NCI-H1694 treated with DMSO at 0.1 percent for 48 hours (cell line): Measurements from ENCODE around the gene MYO1G.
A peak's percentile ranks its signal among the peaks of the same experiment; 100 is the strongest.
"Not testable (repeated sequence)": the region's sequence is repeated elsewhere in the genome, so short reads cannot be mapped to it uniquely, and the experiment has no call there.

ENCODE experiments used
- DNase-seq: peaks from one replicate; lab custom pipeline; 2025; lab: John Stamatoyannopoulos, UW

MYO1G gene

DNA sequence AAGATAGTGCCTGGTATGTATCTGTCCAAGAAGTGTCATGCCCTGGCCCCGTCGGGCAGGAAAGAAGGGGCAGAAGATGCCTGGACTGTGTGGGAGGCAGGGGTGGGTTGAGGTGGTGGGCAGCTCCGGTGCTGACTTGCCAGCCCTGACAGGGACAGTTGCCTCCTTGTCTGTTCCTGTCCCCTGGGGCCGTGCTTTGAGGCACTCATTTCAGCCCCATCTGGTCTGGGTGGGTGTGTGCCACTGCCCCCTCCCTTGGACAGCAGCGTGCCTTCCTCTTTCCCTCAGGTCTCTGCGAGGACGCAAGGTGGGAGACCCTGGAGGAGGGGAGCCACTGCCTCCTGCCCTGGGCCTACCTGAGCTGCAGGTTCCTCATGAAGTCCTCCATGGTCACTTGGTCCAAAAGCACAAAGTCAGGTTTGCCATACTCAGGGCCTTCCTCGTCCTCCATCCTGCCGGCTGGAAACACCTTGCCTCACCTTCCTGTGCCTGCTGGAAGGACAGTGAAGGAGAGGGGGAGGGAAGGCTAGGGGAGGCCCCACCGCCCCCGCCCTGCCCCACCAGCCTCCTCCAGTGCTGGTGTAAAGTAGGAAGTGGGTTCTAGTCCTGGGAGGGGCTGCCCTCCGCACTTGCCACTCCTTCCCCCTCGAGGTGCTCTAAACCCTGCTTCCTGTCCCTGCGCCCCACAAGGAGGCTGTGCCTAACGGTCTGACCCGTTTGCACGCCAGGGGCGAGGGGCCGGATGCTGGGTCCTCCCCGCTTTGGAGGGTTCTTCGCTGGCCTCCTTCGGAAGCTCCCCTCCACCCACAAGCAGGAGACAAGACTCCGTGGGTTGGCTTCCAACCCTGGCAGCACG is at the start of gene MYO1G:
TSS of gene MYO1G (minus strand) at position 505 of the 856 bp plus-strand sequence. CDS start at position 451, 54 bp downstream.
- no peak for DNase-seq

DNA sequence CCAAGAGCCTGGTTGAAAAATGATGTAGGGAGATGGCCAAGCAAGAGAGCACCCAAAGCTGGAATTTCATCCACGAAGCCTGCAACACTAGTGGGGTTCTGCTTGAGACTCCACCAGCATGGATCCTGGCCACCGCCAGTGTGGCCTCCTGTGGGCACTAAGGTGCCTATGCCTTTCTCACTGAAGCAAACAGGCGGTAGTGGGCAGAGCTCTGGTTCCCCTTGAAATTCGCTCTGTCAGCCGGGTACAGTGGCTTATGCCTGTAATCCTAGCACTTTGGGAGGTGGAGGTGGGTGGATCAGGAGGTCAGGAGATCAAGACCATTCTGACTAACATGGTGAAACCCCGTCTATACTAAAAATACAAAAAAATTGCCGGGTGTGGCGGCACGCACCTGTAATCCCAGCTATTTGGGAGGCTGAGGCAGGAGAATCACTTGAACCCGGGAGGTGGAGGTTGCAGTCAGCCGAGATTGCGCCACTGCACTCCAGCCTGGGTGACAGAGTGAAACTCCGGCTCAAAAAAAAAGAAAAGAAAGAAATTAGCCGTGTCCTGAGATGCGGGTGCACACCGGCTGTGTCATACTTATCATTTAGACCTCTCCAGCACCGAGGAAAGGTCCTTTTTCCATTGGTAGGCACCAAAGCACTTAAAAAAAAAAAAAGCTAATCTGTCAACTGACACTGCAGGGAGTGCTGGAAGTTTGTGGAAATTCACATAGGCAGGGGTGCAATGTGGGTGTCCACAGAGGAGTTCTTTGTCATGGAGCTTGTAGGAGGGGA is 49.5 kb upstream of the MYO1G start:
- no peak for DNase-seq

DNA sequence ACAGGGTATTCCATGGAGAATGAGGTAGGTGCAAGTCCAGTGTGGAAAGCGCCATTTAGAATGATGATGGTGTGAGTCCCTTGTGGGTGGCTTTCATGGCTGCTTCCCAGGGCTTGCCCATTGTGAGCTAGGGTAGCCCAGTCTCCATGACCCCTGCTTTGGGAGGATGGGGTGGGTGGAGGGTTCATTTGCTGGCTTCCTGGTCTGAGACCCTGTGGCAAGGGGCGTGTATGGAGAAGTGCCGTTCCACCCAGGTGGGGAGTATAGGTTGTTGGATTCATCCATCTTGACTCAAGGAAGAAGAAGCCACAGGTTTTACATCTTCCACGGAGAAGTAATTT is 48.9 kb upstream of the MYO1G start:
- no peak for DNase-seq

DNA sequence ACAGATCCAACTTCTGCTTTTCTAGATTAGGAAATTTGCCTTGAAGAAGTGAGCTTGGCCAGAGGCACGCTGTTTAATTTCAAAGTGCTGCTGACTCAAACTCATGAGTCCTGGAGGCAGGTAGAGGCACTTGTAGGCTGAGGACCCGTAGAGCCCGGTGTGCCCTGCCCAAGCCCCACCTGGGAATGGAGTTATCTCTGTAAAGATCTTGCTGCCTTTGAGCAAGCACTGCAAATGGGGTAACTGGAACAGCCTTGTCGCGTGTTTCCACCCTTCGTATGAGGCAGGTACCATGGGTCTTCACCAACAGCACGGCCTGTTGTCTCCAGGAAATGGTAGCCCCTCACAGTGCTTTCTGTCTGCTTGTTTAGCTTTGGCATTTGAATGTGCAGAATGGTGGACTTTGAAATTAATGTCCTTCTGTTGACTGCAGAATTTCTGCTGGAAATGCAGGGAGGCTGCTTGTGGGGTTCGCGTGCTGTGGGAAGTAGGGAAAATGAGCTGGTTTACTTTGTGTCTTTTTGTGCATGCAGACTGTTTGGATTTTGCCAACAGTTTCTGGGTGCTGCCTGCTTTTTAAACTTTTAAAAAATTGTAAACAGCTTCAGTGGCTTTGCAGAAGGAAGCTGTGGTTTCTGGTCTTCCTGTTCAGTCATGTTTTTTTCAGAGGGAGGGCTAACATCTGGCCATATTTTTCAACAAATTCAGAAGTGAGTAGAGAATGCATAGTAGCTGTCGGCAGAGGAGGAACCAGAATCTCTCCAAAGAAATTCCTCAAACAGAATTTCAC is 48.4 kb upstream of the MYO1G start:
- DNase-seq = peak; percentile 11

DNA sequence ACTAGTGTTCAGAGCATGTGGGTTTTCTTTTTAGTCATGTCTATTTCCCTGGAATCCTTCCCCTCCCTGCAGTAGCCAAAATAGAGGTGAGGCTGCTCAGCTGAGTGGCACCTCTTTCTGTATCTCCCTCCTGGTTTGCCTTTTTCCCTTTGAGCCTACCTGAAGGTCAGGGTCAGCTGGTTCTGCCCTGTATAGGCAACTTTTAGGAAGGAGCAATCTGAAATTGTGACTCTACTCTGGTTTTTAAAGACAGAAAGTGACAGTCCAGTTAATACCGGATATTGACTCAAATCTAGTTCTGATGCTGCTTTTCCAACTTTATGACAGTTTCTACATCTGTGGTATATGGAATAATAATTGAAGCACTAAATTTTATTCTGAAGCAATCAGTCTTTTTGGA is 47.2 kb upstream of the MYO1G start:
- DNase-seq = no peak

DNA sequence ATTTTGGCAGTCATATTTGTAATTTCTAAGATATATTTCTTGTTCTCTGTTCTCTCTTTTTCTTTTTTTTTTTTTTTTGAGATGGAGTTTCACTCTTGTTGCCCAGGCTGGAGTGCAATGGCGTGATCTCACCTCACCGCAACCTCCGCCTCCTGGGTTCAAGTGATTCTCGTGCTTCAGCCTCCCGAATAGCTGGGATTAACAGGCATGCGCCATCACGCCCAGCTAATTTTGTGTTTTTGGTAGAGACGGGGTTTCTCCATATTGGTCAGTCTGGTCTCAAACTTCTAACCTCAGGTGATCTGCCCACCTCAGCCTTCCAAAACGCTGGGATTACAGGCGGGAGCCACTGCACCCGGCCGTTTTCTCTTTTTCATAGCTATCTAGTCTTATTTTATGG is 46.7 kb upstream of the MYO1G start:
- not testable (repeated sequence) for DNase-seq

DNA sequence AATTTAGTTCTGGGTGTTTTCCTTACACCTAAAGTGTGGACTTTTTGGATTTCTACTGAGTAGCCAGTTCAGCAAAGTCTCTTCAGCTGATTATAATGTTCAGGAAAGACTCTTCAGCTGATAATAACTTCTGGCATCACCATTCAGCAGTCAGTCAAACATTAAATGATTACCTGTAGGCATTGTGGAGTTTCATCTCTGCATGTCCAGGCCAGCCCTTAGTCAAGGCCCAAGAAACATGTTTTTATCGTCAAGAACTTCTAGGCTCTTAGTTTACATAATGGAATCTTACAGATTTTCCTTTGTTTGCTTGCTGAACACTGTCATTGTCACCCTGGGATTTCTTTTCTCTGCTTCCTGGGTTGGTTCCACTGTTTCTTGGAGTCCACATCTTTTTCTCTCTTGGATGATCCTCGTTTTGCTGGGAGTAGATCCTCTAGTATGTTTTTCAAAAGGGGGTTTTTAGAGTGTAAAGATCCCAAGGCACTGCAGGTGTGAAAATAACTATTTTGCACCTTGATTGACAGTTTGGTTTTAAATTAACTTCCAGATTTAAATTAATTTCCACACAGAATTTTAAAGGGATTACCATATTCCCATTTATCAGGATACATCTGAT is 45.4 kb upstream of the MYO1G start:
- DNase-seq = no peak

DNA sequence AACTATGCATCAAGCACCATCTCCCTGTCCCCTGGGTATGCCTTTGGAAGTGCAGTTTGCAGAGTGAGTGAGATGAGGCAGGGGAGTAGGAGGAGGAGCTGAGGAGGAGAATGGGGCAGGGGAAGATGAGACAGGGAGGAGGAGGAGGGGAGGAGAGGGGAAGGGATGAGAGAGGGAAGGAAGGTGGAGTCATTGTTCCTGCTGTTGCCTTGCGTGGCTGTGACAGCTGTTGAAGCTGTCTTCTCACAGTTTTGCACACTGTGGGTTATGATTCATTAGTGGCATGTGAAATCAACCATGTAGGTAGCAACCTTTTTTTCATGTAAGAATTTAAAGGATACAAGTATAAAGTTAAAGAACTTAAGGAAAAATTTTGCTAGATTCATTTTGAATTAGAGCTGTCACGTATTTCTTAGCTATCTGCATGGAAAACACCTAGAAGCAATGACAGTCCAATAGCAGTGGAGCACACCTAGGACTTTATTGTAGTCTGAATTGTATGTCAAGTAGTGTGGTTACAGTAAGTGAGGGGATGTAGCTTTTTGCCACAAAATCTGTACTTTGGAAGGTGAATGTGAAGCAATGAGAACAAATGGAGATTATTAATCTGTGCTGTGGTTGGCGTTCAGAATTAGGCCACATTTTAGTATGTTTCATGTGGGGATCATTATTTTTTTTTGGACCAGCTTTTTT is 42.9 kb upstream of the MYO1G start:
- peak; percentile 71 for DNase-seq

DNA sequence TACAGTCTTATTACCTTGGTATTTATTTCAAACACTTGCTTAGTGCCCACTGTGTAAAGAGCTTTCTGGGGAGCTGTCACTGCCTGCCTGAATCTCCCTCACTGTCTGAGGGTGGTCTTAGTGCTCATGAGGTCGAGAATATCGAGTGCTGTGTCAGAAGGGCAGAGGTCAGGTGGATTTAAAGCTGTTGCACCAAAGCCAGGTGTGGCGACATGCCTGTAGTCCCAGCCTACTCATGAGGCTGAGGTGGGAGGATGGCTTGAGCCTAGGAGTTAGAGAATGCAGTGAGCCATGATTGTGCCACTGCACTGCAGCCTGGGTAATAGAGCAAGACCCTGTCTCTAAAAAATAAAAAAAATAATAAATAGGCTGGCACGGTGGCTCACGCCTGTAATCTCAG is 42.1 kb upstream of the MYO1G start:
- DNase-seq = no peak

DNA sequence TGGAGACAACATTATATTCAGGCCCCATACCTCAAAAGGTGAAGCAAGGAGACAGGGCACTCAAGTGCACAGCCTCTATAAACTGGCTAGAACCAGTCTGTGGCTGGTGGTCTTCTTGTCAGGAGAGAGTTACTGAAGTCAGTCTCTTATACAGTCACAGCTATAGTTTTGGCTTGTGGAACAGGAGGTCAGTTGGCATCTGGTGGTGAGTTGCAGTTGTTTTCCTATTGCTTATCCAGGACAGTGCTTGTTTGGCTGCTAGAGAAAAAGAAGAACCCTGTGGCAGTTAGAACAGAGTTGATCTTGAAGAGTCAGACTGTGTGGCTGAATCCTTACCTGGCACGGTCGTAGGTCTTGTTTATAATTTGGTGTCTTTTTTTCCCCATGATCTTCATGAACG is 38.4 kb upstream of the MYO1G start:
- DNase-seq = no peak

DNA sequence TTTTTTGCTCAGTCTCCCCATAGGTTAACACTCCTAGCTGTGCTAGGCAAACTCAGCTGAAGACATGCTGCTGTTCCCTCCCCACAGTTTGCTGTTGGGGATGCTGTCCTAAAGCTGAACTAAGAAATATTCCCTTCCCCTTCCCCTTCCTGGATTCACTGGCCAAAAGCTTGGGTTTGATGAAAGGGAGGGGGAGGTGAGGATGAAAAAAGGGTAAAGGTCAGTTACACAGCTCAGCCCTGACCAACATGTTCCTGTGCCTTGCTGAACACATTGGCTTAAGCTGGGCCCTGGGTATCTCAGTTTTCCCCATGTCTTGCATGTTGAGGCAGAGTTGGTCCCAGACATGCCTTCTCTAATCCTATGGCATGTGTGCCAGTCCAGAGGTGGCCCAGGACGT is 36.5 kb upstream of the MYO1G start:
- no peak for DNase-seq

DNA sequence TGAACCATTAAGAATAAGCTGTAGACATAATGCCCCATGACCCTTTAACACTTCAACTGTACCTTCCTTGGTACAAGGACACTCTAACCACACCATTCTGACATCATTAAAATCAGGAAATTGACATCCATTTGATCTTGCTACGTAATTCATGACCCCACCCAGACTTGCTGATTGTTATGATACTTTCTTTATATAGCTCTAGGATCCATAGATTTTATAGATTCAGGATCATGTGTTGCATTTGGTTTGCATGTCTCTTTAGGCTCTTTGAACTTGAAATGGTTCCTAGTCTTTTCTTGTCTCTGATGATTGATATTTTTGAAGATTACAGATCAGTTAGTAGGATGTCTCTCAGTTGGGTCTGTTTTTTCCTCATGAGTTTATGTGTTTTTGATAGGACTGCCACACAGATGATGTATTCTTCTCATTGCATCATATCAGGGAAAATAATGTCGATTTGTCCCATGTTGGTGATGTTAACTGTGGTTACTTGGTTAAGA is 34.7 kb upstream of the MYO1G start:
- DNase-seq = no peak

DNA sequence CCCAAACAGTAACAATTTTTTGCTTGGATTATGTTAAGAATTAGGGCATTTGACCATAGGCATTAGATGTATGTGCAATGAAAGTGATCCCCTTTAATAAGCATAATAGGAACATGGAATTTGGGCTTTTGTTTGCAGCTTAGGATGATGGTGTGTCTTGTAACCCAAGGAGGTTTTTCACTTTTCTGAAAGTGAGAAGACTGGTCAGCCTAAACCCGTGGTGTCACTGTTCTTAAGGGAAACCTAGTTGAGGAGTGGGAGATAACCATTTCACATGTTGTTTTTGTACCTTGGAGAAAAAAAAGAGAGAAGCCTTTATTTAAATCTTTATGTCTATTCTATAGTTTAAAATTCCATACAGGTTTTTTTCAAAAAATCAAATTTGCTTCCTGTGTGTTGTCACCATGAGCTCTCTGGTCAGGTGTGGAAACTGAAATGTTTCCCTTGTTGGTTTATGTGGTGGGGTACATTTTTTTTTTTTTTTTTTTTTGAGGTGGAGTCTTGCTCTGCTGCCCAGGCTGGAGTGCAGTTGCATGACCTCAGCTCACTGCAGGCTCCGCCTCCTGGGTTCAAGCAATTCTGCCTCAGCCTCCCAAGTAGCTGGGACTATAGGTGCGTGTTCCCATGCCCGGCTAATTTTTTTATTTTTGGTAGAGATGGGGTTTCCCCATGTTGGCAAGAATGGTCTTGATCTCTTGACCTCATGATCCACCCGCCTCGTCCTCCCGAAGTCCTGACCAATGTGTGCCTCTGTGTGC is 28.9 kb upstream of the MYO1G start:
- DNase-seq = no peak

DNA sequence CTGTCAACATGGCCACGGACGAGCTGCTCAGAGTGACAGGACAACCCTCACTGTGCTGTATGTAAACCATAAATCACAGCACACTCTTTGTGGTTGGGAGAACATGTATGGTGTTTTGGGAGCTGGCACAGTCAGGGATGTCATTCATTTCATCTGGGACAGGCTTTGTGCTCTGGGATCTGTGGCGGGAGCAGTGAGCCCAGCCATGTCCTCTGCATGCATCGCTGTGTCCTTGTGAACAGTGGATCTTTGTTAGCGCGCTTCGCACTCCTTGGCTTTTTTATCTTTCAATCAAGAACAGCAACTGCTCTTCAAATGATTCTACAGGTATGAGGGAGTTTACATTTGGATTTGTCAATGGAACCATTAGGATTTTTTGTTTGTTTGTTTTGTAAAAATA is 28.3 kb upstream of the MYO1G start:
- no peak for DNase-seq

DNA sequence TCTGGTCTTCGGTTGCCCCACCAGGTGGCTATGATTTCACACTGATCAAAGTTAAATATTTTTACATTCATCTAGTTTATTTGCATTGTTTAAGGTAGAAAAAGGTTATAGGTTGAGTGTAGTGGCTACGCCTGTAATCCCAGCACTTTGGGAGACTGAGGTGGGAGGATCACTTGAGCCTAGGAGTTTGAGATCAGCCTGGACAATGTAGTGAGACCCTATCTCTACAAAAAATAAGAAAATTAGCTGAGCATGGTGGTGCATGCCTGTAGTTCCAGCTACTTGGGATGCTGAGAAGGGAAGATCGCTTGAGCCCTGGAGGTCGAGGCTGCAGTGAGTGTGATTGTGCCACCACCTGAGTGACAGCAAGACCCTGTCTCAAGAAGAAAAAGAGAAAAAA is 25.0 kb upstream of the MYO1G start:
- DNase-seq = no peak

DNA sequence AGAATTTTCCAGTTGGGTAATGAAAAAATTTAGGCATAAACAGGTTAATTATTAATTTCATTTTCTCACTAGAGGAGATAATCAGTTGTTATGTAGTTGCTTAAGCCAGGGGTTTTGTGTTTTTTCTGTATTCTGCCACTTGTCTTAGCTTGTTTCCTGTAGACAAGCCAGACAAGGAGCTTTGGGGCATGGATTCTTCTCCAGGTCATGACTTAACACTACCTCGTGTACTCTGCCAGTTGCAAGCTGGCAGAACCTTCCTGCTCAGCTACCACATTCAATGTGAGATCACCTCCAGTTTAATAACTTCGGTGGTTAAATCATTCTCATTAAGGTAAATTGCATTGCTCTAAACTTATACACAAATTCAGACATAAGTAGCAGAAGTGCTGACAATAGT is 23.0 kb upstream of the MYO1G start:
- no peak for DNase-seq

DNA sequence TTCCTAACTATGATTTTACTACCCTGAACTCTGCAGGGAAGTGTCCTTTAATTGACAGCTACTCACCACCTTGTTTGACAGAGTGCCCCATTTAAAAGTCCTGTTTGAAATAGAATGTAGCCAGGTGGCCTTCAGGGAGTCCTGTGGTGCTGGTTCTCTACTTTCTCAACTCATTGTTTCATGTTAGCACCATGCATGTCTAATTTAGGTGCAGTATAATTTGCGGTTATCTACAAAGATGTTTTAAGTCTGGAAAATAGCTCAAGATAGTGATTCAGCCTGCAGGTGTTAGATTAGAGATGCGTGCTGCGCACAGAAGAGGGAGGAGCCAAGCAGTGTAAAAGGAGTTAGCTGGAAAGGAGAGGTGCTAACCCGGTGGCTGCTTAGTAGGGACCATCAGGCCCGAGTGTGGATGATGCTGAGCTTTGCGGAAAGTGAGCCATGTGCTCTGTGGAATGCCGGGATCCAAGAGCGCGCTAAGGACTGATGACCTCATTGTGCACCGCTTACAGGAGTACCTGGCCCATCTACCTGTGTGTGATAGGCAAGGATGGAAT is 22.4 kb upstream of the MYO1G start:
- no peak for DNase-seq

DNA sequence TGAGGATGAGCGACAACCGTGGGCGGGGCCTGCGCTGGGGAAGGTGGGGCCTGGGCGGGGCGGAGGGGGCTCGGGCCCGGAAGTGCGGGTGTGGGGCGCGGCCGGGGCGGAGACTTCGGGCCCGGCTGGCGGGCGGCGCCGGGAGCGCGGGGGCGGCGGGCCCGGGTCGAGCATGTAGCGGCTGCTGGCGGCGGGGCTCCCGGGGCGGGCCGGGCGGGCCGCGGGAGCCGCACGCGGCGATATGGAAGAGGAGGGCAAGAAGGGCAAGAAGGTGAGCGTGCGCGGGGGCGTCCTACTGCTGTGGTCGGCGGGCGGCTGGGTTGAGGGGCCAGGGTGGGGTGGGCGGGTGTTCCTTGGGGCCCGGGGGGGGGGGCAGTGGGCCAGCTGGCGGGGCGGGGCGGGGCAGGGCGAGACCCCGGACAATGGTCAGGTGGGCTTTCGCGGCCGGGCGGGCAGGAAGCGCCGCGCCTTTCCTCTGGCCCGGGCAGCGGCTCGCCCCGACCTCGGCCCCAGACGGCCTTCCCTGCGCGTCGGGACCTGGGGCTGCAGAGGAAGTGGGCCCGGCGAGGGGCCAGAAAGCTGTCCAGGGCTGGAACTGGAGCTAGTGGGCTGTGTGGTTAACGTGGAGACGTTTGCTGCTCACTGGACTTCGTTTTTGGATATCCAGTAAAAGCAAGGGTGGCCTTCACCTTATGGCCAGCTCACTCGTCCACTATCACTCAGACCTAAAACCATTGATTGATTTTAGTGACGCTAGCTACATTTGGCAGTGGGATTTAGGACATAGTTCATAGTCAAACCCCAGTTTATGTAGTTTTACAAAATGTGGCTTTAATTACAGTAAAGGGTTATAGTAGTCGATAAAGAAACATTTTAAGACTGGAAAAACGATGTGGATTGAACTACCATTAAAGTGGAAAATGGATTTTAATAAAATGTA is 21.5 kb upstream of the MYO1G start, which contains the start of gene CCM2:
TSS of gene CCM2 (plus strand) at position 109 of the 940 bp plus-strand sequence. CDS start at position 242, 133 bp downstream.
- no peak for DNase-seq
